ENCODE results near the gene FAM241B.

Gene FAM241B

GRCh38 chr10:69644658-69645295 is 14.7 kb downstream of the FAM241B start:
- peak; percentile 85 for TF ChIP-seq CTCF (IDR thresholded peaks at IDR 0.05; ENCODE audit: low read depth, low read length)
- peak; percentile 11 for DNase-seq (ENCODE audit: extremely low read depth, low read depth)

DNA sequence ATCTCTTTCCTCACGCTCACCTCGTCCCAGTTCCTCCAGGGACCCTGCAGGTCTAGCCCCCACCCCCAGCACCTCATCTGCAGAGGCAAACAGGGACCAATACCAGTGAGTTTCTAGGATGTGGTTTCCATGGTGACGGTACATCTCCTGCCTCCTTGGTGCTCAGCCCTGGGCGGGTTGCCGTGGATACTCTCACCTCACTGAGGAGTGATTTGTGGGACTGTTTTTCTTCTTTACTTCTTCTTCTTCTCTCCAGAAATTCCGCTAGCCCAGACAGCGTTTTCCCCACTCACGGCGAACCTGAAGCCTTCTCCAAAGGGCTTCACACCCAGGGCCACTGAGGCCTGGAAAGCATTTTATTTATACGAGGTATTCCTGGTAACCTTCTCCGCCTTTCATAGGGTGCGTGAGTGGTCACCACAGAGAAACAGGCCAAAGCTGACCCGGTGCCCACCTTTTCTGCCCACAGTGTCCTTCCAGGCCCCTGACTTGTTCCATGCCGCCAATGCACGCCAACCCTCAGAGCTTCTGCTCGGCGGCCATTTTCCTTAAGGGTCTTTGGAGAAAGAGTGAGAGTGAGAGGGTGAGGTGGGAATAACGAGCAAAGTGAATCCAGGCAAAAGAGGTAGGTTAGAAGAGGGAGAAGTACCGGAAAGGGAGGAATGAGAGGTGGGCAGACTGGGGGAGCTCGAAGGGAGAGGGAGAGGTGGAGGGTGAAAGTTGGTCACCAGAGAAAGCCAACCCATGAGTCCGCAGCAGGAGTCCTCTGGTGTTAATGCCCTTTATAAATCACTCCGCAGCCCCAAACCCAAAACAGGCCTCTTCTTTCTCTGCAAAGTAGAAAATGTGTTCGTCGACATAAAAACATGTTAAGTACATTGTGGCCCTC is 15.5 kb downstream of the FAM241B start:
- TF ChIP-seq CTCF (IDR thresholded peaks at IDR 0.05; ENCODE audit: low read depth, low read length) = no peak
- DNase-seq (ENCODE audit: extremely low read depth, low read depth) = no peak

DNA sequence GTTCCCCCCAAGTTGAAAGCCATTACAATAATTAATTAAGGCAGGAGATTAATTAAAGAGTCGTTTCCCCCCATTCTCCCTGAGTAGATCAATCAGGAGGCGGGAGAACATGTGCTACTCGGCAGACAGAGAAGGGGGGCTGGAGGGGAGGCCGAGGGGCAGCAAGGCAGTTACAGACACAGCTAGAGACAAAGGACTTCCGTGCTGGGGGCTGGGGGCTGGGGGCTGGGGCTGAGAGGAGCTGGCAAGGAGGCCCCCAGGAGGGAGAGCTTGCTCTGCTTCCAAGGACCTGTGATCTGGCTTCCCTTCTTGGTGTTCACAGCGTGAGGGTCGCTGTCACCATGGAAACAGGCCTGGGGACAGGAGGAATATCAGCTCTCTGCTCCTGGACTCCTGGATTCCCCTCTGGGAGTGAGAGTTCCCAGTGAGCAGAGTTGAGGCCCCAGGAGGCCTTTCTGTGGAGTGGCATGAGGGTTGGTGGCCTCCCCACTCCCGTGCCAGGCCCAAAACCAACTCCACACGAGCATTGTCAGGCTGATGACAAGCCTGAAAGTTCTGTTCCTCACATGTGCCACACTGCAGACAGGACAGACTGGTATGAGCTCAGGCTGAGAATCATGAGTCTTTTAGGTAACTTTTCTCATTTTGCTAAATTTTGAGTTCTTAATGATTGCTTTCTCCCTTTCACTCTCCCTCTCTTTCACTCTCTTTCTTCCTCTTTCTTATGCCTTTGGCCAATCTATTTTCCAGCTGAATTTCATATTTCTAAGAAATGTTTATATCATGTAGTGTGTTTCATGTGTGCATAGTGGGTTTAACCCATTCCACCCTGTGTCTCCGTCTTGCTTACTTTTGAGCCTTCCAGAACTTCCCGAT is 16.4 kb downstream of the FAM241B start:
- DNase-seq (ENCODE audit: extremely low read depth, low read depth) = no peak
- no peak for TF ChIP-seq CTCF (IDR thresholded peaks at IDR 0.05; ENCODE audit: low read depth, low read length)

GRCh38 chr10:69647126-69647525 is 17.1 kb downstream of the FAM241B start:
- TF ChIP-seq CTCF (IDR thresholded peaks at IDR 0.05; ENCODE audit: low read depth, low read length) = no peak

DNA sequence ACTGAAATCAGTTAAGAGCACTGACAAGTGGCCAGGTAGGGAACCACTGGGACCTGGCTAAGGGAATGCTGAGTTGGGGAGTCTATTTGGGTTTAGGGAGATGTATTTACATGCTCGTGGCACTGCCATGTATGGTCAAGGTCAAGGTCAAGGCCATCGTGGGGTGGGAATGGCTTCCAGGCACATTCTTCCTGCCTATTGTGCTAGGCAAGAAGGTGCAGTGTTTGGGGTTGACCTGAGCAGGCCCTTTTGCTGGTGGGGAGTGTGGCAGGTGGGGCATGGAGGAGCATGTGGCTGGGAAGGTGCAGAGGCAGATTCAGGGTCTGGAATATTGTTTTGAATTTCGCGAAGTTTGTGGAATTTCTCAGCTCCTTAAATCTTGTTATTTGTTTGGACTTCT is 17.8 kb downstream of the FAM241B start:
- no peak for TF ChIP-seq CTCF (IDR thresholded peaks at IDR 0.05; ENCODE audit: low read depth, low read length)
- DNase-seq (ENCODE audit: extremely low read depth, low read depth) = no peak

More at GRCh38 chr10:69647126-69647525, 17.1 kb downstream of the FAM241B start:
- no peak for DNase-seq (ENCODE audit: extremely low read depth, low read depth)

DNA sequence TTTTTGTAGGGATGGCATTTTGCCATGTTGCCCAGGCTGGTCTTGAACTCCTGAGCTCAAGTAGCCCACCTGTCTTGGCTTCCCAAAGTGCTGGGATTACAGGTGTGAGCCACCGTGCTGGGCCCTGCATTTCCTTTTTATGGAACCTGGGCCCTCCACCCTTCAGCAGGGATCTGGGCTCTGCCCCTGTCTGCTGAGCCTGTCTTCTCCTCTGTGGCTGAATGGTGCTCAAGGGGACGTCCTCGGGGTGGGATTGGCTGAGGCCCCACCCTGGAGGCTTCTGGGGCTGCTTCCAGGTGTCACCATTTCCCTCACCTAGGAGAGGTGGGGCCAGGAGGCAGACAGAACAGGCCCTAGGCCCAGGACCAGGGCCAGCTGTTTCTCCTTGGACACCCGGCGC is 18.4 kb downstream of the FAM241B start:
- TF ChIP-seq CTCF (IDR thresholded peaks at IDR 0.05; ENCODE audit: low read depth, low read length) = no peak
- no peak for DNase-seq (ENCODE audit: extremely low read depth, low read depth)

All from AG09319 (cell line).